A673 (cell line): ENCODE measurements around the gene CSGALNACT2. TPM values are rescaled to one million over a fixed set of nuclear protein-coding genes. Genes with fewer than 3 reads are reported as not detected.

Experiments
- BruUV-seq: library from RNA; stranded (reverse); fragments of 400-500 nt; replicated peaks from 2 replicates; lab custom pipeline; 2021; lab: Mats Ljungman, UMichigan
- CTCF ChIA-PET: fragments of 300-600 bp; sonication (Branson Sonifier 250); formaldehyde crosslinking; loops from one replicate; lab custom pipeline; 2022; ENCODE audit warnings: antibody characterized with exemption; lab: Charles Lee
- POLR2A ChIA-PET: fragments of 300-600 bp; sonication (Branson Sonifier 250); formaldehyde crosslinking; loops from one replicate; lab custom pipeline; 2022; ENCODE audit warnings: antibody characterized with exemption; ENCODE audit not compliant: low non-redundant PET; lab: Charles Lee
- DNase-seq: peaks from one replicate; pipeline ENCODE4 v3.0.0-alpha.2; 2015; ENCODE audit warnings: low spot score
- H3K27ac ChIP-seq: fragments of 200-600 bp; sonication (generic); 2 replicates; pipeline ENCODE4 v1.5.1; 2016; ENCODE audit warnings: mixed run types, low read depth, mild to moderate bottlenecking, mixed read lengths, antibody characterized with exemption, low read length; ENCODE audit not compliant: poor library complexity, severe bottlenecking
- H3K27me3 ChIP-seq: fragments of 200-600 bp; sonication (generic); replicated peaks from 2 replicates; pipeline ENCODE4 v1.6.1; 2017; ENCODE audit warnings: mixed run types, low read depth, mild to moderate bottlenecking, mixed read lengths, antibody characterized with exemption, low read length; ENCODE audit not compliant: insufficient read depth, poor library complexity
- H3K36me3 ChIP-seq: fragments of 200-600 bp; sonication (generic); 2 replicates; pipeline ENCODE4 v1.6.1; 2016; ENCODE audit warnings: mixed run types, mild to moderate bottlenecking, mixed read lengths, antibody characterized with exemption, low read length; ENCODE audit not compliant: insufficient read depth, poor library complexity, severe bottlenecking
- H3K4me1 ChIP-seq: fragments of 200-600 bp; sonication (generic); 2 replicates; pipeline ENCODE4 v1.6.1; 2017; ENCODE audit warnings: mixed run types, mild to moderate bottlenecking, mixed read lengths, antibody characterized with exemption, low read length; ENCODE audit not compliant: insufficient read depth, poor library complexity, severe bottlenecking
- H3K4me3 ChIP-seq: fragments of 200-600 bp; sonication (generic); 2 replicates; pipeline ENCODE4 v1.5.1; 2016; ENCODE audit warnings: low read depth, mixed run types, mild to moderate bottlenecking, mixed read lengths, low read length; ENCODE audit not compliant: poor library complexity, severe bottlenecking
- H3K9me3 ChIP-seq: fragments of 200-600 bp; sonication (generic); 2 replicates; pipeline ENCODE4 v1.6.1; 2016; ENCODE audit warnings: mixed run types, low read depth, mild to moderate bottlenecking, mixed read lengths, antibody characterized with exemption, low read length; ENCODE audit not compliant: poor library complexity, severe bottlenecking
- EZH2 ChIP-seq: fragments of 200-600 bp; sonication (generic); IDR thresholded peaks from 2 replicates; pipeline ENCODE4 v1.6.1; 2017; ENCODE audit warnings: borderline replicate concordance, low read depth, mild to moderate bottlenecking, mixed read lengths, antibody characterized with exemption, low read length; ENCODE audit not compliant: poor library complexity, severe bottlenecking
- intact Hi-C: fragments of 100-400 bp; cut with micrococcal nuclease; formaldehyde crosslinking; loops from one replicate; pipeline ENCODE4 v1.10.0; 2022; ENCODE audit not compliant: unreplicated experiment
- total RNA-seq: library from RNA; stranded (reverse); gene quantifications from 2 replicates; pipeline ENCODE4 v1.2.3, GENCODE V29; 2021
- TF ChIP-seq, protein P1 (sequence below): fragments of 300-800, 200-600 bp; sonication (generic); conservative IDR thresholded peaks from 2 replicates; pipeline ENCODE4 v1.5.1; 2017; ENCODE audit warnings: low read depth, mild to moderate bottlenecking, antibody characterized with exemption, low read length, moderate library complexity, mixed read lengths

The CSGALNACT2 gene
- total RNA-seq, 1 experiment from 2014 or later, result 18.6 TPM

DNA sequence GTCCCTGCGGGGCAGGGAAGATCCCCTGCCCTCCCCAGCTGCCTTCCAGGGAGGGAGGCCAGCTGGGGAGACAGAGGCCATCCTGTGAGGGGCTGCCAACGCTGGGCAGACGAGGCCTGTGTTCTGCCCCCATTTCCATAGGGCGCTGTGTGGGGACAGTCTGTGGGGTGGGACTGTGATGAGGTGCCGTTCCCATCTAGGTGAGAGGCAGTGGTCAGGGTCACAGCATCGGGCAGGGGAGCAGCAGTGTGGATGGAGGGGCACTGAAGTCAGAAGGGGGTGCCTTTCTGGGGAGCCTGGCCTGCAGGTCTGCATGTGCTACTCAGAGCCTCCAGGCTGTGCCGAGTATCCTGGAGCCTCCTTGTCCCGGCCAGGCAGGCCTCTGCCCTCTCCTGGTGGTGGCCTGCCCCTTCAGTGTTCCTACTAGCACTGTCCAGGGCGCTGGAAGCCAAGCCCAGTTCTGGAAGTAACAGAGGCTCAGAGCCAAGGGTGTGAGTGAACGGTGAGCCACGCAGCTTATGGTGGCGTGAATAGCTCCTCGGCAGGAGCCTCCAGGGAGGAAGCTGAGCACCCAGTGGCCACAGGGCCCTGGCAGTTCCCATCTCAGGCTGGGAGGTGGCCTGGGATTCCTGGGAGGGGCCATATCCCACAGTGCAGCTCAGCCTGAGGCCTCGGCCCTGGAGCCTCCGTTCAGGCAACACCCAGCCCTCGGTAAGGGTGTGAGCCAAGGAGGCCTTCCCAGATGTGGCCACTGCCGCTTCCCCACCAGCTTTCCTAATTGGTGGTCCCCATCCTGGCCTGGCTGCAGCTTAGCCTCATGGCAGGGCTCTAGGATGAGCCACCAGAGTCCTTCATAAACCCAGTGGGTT lies 23.3 kb upstream of the CSGALNACT2 start:
- H3K4me3 ChIP-seq, result no peak overlapping the region
- CTCF ChIA-PET, result no interaction called here

DNA sequence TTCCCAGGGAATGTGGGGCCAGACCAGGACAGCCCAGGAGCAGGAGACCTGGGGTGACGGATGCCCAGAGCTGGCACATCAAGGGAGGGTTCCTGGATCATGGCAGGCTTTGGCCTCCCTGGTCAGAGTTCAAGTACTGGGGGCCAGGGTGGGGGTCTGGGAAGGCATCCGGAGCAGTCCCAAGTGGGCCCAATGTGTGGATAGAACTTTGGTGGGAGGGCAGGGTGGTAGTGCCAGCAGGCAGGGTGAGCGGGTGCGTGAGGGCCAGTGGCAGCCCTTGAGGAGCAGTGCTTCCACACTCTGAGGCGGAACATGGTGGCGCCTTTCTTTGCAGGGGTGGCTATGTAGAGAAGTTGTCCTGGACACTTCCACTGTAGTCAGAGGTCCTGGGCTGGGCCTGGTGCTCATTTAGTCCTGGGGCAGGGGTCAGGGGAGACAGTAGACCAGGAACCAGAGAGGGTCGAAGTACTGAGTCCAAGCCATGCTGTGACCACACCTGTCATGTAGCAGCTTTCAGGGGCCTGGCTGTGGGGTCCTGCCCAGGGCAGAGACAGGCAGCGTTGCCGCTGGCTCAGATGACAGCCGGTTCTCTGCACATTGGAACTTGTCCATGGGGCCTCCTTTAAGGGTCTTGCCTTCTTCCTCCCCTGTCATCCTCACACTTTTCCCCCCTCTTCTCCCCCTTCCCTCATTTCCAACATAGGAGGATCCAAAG lies 22.2 kb upstream of the CSGALNACT2 start:
- DNase-seq, result no peak
- Histone ChIP-seq H3K4me3 (no peak overlapping the region), H3K9me3 (no peaks in the 10 kb centered on the region), H3K4me1 (no peaks in the 10 kb centered on the region), H3K27ac (no peak overlapping the region), H3K36me3 (no peaks in the 10 kb centered on the region), H3K27me3 (no peaks in the 10 kb centered on the region)
- BruUV-seq, result no TSS peak
- TF ChIP-seq, protein P1, sequence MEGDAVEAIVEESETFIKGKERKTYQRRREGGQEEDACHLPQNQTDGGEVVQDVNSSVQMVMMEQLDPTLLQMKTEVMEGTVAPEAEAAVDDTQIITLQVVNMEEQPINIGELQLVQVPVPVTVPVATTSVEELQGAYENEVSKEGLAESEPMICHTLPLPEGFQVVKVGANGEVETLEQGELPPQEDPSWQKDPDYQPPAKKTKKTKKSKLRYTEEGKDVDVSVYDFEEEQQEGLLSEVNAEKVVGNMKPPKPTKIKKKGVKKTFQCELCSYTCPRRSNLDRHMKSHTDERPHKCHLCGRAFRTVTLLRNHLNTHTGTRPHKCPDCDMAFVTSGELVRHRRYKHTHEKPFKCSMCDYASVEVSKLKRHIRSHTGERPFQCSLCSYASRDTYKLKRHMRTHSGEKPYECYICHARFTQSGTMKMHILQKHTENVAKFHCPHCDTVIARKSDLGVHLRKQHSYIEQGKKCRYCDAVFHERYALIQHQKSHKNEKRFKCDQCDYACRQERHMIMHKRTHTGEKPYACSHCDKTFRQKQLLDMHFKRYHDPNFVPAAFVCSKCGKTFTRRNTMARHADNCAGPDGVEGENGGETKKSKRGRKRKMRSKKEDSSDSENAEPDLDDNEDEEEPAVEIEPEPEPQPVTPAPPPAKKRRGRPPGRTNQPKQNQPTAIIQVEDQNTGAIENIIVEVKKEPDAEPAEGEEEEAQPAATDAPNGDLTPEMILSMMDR, result no peak
- TF ChIP-seq EZH2, result no peak
- POLR2A ChIA-PET, result no interaction called here
- CTCF ChIA-PET, result no interaction called here
- intact Hi-C loops, result no loop called here

More for the DNA sequence above, 23.3 kb upstream of the CSGALNACT2 start:
- no peak for DNase-seq
- POLR2A ChIA-PET, result no interaction called here
- no peak overlapping the region for H3K27ac ChIP-seq
- H3K9me3 ChIP-seq, result no peaks in the 10 kb centered on the region
- TF ChIP-seq, protein P1, result no peak
- no peak for TF ChIP-seq EZH2
- H3K4me1 ChIP-seq, result no peaks in the 10 kb centered on the region
- H3K36me3 ChIP-seq, result no peaks in the 10 kb centered on the region
- BruUV-seq, result no TSS peak
- H3K27me3 ChIP-seq, result no peaks in the 10 kb centered on the region
- intact Hi-C loops, result no loop called here

DNA sequence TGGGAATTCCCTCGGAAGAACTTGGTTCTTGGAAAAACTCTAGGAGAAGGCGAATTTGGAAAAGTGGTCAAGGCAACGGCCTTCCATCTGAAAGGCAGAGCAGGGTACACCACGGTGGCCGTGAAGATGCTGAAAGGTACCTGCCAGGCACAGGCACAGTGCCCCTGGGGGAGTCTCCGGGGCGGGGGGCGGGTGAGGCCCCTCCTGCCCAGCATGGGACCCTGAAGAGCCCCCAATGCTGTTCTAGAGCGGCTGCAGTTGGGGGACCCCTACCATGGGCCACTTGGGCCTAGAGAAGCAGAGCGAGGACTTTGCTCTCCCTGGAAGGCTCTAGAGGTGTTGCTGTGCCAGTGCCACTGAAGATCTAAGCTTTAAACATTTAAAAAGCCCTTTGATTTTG lies 21.6 kb upstream of the CSGALNACT2 start:
- Histone ChIP-seq H3K27me3 (no peaks in the 10 kb centered on the region), H3K4me1 (no peaks in the 10 kb centered on the region), H3K36me3 (no peaks in the 10 kb centered on the region), H3K4me3 (no peak overlapping the region), H3K9me3 (no peaks in the 10 kb centered on the region), H3K27ac (no peak overlapping the region)
- intact Hi-C loops, result no loop called here
- CTCF ChIA-PET, result no interaction called here
- TF ChIP-seq, protein P1, result no peak
- TF ChIP-seq EZH2, result no peak
- DNase-seq, result no peak
- BruUV-seq, result no TSS peak
- POLR2A ChIA-PET, result no interaction called here
